Omental fat pad (tissue), 4 donors: Measurements from ENCODE around the gene DNM3. TPM values are rescaled to one million over a fixed set of nuclear protein-coding genes. Genes with fewer than 3 reads are reported as not detected.

Source experiments
- ATAC-seq: fragments of 150-250 bp; one replicate; pipeline ENCODE4 v1.9.1; 2016; ENCODE audit warnings: mild to moderate bottlenecking, moderate library complexity; ENCODE audit not compliant: low FRiP score
- DNase-seq: peaks from one replicate; pipeline ENCODE4 v3.0.0-alpha.2; 2019; ENCODE audit warnings: low spot score
- CTCF ChIP-seq, 3 donors: fragments of 450-650 bp; IDR thresholded peaks; one replicate each; pipeline ENCODE4 v1.5.1; 2016 to 2017; ENCODE audit warnings: antibody characterized with exemption in 3 of 3, mild to moderate bottlenecking in 3 of 3, moderate library complexity in 2 of 3
- total RNA-seq, 4 donors: library from RNA; depleted of rRNA; stranded (reverse); fragments of >200 nt; gene quantifications; one replicate each; pipeline ENCODE4 v1.1.0, GENCODE V29; 2016

Gene DNM3
- total RNA-seq, 4 donors from 2014 or later, result 2.9 to 15.8 (median 5.5) TPM

DNA sequence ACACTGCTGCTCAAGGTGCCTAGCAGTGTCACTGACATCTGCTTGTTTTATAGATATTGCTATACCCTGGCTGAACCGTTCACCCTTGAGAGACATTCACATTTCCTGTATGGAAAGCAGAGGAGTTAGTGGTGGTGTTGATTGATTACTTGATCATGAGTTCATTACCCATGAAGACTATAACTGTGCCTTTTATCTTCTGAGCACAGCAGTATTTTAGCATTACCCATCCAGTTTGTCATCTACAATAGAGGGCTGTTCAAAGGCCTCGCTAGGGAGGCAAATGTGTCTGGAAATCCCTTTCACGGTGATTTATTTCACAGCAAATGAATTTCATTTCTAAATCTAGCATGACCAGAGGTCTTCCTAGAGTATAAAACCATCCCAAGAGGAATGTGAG, 160.0 kb downstream of the DNM3 start:
- ATAC-seq, result no peak
- DNase-seq, result no peak
- TF ChIP-seq CTCF (IDR thresholded peaks at IDR 0.05), result no peak

DNA sequence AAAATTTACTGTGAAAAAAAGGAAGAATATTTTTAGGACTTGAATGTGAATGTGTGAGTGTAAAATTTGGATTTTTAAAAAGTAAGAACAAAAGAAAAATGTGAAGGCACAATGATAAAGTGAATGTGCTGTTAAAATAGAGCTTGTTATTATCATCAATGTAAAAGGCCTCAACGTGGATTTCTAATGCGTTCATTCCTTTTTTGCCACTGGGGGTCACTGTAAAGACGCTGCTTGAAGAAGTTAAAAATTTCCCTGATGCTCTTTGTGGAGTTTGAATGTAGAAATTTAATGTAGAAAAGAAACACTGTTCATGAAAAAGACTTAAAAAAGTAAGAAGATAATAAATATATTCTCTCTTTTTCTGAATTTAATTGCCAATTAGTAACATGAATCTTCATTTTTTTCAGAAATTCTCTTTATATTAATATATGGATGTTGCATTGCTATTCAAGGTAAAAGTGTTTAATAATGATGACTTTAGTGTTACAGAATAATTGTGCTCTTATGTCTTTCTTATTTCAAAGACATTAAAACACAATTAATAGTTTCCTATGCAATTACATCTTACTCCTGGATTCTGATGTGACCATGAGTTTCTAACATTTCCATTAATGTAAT, 161.5 kb downstream of the DNM3 start:
- TF ChIP-seq CTCF (IDR thresholded peaks at IDR 0.05), result no peak
- no peak for ATAC-seq
- DNase-seq, result no peak

DNA sequence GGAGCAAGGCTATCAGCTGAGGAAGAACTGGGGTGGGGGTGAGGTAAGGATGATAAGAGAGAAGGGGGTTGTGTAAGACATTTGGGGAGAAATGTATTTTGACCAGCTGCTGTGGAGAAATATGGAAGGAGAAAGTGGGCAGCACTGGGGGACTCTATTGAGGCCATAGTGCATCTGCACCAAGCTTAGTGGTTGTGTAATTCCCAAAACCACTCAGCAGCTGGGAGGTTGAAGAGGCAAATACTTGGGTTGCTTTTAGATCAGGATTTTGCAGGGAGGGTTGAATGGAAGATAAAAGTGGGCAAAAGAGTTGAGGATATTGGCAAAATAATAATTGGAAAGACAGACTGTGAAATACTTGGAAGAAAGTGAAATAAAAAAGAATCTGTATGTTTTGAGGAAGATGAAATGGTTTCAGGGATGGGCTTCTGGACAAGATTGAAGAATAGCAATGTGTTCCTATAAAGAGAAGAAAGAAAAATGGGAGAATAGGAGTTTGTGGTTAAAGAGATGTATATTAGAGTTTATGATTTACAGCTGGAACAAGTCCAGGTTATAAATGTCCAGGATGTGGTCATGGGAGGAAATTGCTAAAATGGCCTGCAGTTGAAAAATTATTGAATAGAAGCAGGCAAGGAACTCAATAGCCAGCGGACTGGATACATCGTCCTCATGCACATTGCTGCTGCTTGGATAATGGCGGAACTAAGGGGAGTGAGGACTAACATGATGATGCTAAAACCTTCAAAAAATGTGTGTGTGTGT, 162.7 kb downstream of the DNM3 start:
- ATAC-seq (no peak), DNase-seq (no peak)
- no peak for TF ChIP-seq CTCF (IDR thresholded peaks at IDR 0.05)

DNA sequence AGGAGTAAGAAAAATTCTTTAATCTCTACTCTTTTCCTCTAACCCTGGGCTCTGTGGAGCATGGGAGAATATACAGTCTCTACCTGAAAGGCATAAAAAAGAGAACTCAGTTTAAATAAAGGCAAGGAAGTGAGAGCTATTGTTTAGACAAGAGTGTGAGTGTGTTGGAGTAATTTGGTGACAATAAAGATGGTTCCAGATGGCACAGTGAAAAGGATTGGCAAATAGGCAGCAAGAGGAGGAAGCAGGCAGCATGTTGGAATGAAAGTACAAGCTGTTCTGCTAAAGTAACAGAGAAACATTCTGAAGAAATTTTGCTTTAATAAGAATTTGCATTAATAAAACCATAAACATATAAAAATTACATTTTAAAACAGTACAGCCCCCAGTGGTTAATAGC, 163.4 kb downstream of the DNM3 start:
- no peak for ATAC-seq
- TF ChIP-seq CTCF (IDR thresholded peaks at IDR 0.05), result no peak
- DNase-seq, result no peak

DNA sequence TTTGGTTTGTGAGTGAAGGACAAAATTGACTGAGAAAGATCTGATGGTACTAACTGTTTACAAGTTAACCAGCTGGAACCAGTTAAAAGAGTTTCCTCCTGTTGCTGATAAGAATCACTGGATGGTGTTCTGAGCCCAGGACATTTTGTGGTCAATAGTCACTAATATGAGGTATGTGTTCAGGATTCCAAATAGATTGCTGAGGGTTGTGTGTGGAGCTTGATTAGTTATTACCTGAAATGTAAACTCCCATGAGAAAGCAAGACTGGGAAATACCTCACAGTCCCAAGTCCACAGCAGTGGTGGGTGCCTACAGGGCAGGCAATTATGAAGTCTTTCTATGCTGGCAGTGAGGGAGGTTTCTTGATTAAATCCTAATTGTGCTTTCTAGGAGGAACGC, 164.6 kb downstream of the DNM3 start:
- no peak for ATAC-seq

DNA sequence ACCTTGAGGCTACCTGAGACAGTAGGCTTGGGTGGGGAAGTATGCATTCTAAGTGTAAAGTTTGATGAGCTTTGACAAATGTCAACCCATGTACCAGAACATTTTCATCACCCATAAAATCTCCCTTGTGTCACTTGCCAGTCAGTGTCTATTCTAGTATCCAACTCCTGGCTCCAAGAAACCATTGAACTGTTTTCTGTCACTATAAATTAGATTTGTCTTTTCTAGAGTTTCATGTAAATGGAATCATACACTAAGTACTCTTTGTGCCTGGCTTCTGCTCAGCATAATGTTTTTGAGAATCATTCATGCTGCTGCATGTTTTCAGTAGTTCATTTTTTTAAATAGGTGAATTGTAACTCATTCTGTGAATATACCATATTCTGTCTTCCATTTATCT, 165.4 kb downstream of the DNM3 start:
- no peak for TF ChIP-seq CTCF (IDR thresholded peaks at IDR 0.05)
- ATAC-seq (no peak), DNase-seq (no peak)

More for the DNA sequence above, 164.6 kb downstream of the DNM3 start:
- no peak for DNase-seq
- TF ChIP-seq CTCF (IDR thresholded peaks at IDR 0.05), result no peak
